Upper lobe of left lung (tissue), 6 donors: Measurements from ENCODE around the gene BNC1. TPM values are rescaled to one million over a fixed set of nuclear protein-coding genes. Genes with fewer than 3 reads are reported as not detected.

Experiments used
- ATAC-seq, 2 donors: fragments of 200-7000 bp; cut with Tn5 transposase; one replicate each; pipeline ENCODE4 v1.9.1; 2022; ENCODE audit warnings: mild to moderate bottlenecking in 2 of 2, moderate library complexity in 2 of 2; ENCODE audit not compliant: low FRiP score in 2 of 2
- DNase-seq, 2 donors: peaks; one replicate each; pipeline ENCODE4 v3.0.0-alpha.2; 2019 to 2020
- H3K27ac ChIP-seq, 4 donors: fragments of 200-600 bp; sonication (generic); one replicate each; pipeline ENCODE4 v1.5.1; 2016 to 2019
- H3K27me3 ChIP-seq, 4 donors: fragments of 200-600 bp; sonication (generic); one replicate each; pipeline ENCODE4 v1.5.1; 2017 to 2019
- H3K36me3 ChIP-seq, 4 donors: fragments of 200-600 bp; sonication (generic); one replicate each; pipeline ENCODE4 v1.5.1; 2016 to 2019
- H3K4me1 ChIP-seq, 4 donors: fragments of 200-600 bp; sonication (generic); one replicate each; pipeline ENCODE4 v1.5.1; 2018 to 2019
- H3K4me3 ChIP-seq, 4 donors: fragments of 200-600 bp; sonication (generic); one replicate each; pipeline ENCODE4 v1.5.1; 2017 to 2019; ENCODE audit warnings: mild to moderate bottlenecking in 2 of 4, moderate library complexity in 1 of 4
- H3K9me3 ChIP-seq, 4 donors: fragments of 200-600 bp; sonication (generic); one replicate each; pipeline ENCODE4 v1.5.1; 2018 to 2019
- EP300 ChIP-seq, 4 donors: sonication (generic); formaldehyde crosslinking; IDR thresholded peaks; one replicate each; pipeline ENCODE4 v1.5.1; 2017; ENCODE audit warnings: antibody characterized with exemption in 4 of 4, control low read depth in 2 of 4
- POLR2A ChIP-seq, 4 donors: fragments of 450-650 bp; IDR thresholded peaks; one replicate each; pipeline ENCODE4 v1.5.1; 2016 to 2017; ENCODE audit warnings: antibody characterized with exemption in 4 of 4, mild to moderate bottlenecking in 2 of 4
- POLR2AphosphoS5 ChIP-seq, 2 donors: sonication (generic); formaldehyde crosslinking; IDR thresholded peaks; one replicate each; pipeline ENCODE4 v1.5.1; 2017; ENCODE audit warnings: antibody characterized with exemption in 2 of 2
- WGBS, 2 donors: methylation state at CpG; one replicate each; pipeline ENCODE4 v1.1.5; 2017 to 2018; 5-methylcytosine and 5-hydroxymethylcytosine counted together
- total RNA-seq, 6 donors: library from RNA; depleted of rRNA in 4 of 6; stranded (reverse); fragments of >200 nt in 4 of 6; gene quantifications; one replicate each; pipeline versions ENCODE4 v1.1.0 to v1.2.1, GENCODE V29; 2016 to 2021
- TF ChIP-seq, protein P1 (sequence below), 6 experiments: fragments of 450-650 bp in 4 of 6; fragments of 200-600 bp in 2 of 6; sonication (generic) in 2 of 6; IDR thresholded peaks; one replicate each; pipeline ENCODE4 v1.5.1; 2016 to 2019; ENCODE audit warnings: antibody characterized with exemption in 6 of 6
- donor health status: DM: no; HTN: no; CAD: no; lungs with moderate emphysema.
- donor health status: DM: no; HTN: yes; CAD: no; lungs with severe emphysema.

Gene BNC1, protein sequence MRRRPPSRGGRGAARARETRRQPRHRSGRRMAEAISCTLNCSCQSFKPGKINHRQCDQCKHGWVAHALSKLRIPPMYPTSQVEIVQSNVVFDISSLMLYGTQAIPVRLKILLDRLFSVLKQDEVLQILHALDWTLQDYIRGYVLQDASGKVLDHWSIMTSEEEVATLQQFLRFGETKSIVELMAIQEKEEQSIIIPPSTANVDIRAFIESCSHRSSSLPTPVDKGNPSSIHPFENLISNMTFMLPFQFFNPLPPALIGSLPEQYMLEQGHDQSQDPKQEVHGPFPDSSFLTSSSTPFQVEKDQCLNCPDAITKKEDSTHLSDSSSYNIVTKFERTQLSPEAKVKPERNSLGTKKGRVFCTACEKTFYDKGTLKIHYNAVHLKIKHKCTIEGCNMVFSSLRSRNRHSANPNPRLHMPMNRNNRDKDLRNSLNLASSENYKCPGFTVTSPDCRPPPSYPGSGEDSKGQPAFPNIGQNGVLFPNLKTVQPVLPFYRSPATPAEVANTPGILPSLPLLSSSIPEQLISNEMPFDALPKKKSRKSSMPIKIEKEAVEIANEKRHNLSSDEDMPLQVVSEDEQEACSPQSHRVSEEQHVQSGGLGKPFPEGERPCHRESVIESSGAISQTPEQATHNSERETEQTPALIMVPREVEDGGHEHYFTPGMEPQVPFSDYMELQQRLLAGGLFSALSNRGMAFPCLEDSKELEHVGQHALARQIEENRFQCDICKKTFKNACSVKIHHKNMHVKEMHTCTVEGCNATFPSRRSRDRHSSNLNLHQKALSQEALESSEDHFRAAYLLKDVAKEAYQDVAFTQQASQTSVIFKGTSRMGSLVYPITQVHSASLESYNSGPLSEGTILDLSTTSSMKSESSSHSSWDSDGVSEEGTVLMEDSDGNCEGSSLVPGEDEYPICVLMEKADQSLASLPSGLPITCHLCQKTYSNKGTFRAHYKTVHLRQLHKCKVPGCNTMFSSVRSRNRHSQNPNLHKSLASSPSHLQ
- total RNA-seq = under 1 TPM in 3 of 6 donors, not detected in 3; 0.07 to 0.31 (median 0.15) TPM

DNA sequence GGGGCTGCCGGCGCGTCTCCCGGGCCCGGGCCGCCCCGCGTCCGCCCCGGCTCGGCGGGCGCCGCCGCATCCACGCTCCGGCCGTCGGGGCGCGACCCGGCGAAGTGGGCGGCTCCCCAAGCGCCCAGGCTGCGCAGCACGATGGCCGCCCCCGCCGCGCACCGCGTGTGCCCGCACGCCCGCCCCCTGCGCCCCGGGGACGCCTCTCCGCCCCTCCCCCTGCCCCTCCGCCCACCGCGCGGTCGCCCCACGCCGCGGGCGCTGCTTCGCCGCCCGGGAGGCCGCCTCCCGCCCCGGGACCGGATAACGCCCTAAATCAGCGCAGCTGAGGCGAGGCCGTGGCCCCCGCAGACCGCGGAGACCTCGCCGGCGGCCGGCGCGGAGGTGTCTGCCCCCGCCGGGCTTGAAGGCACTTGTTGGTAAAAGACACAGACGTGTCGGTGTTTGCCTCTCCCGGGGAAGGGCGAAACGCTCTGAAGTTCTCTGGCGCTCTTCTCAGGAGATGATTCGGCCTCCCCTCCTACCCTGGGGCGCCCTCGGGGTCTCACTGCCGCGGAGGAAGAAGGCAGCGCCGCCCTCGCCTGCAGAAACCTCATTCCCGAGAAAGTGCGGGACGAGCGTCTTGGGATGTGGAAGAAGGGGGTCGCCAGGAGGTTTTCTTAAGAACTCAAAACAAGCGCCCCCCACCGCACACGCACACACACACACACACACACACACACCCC lies at the start of gene BNC1:
Gene BNC1 (minus strand): TSS at position 106 of the 725 bp plus-strand sequence. CDS start 36 bp downstream, at position 70.
- peaks cover 10 to 23% (median 13%) of the 10 kb centered on the region in 4 donors for H3K4me1 ChIP-seq
- DNase-seq = peak in 1 of 2 donors; percentile 84
- WGBS, 2 donors = 14 to 30% methylated on average over 11 to 19 of the region's 93 CpGs
- peaks cover 0 to 35% (median 14%) of the 10 kb centered on the region in 4 donors for H3K27me3 ChIP-seq
- H3K9me3 ChIP-seq = no peaks in the 10 kb centered on the region
- H3K4me3 ChIP-seq = peak within 1 kb of the TSS in 3 of 4 donors; percentile 33 to 46 (median 35)
- no peaks in the 10 kb centered on the region for H3K36me3 ChIP-seq
- no peak within 1 kb of the TSS for H3K27ac ChIP-seq
- peak in 1 of 2 donors; percentile 8 for ATAC-seq
- TF ChIP-seq POLR2A (IDR thresholded peaks at IDR 0.05) = no peak
- no peak for TF ChIP-seq EP300 (IDR thresholded peaks at IDR 0.05)
- TF ChIP-seq, protein P1, sequence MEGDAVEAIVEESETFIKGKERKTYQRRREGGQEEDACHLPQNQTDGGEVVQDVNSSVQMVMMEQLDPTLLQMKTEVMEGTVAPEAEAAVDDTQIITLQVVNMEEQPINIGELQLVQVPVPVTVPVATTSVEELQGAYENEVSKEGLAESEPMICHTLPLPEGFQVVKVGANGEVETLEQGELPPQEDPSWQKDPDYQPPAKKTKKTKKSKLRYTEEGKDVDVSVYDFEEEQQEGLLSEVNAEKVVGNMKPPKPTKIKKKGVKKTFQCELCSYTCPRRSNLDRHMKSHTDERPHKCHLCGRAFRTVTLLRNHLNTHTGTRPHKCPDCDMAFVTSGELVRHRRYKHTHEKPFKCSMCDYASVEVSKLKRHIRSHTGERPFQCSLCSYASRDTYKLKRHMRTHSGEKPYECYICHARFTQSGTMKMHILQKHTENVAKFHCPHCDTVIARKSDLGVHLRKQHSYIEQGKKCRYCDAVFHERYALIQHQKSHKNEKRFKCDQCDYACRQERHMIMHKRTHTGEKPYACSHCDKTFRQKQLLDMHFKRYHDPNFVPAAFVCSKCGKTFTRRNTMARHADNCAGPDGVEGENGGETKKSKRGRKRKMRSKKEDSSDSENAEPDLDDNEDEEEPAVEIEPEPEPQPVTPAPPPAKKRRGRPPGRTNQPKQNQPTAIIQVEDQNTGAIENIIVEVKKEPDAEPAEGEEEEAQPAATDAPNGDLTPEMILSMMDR (IDR thresholded peaks at IDR 0.05) = no peak
- no peak for TF ChIP-seq POLR2AphosphoS5 (IDR thresholded peaks at IDR 0.05)

DNA sequence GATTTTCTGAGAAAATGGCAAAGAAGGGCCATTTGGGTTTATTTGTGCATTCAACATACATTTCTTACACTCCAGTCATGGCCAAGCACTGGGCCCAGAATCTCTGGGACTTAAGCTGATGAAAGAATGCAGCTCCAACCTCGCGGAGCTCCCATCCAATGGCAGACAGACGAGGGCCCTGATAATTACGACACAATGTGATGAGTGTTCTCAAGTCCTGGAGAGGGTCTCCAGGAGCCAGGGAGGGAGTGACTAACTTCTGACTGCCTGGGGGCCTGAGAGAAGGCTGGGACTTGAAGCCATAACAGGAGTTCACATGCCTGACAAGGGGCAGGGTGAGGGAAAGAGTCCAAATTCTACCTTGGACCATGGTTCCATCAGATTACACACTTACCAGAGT lies 42.6 kb upstream of the BNC1 start:
- H3K4me3 ChIP-seq = no peak overlapping the region
- no peaks in the 10 kb centered on the region for H3K27me3 ChIP-seq
- no peaks in the 10 kb centered on the region for H3K4me1 ChIP-seq
- 70 to 72% methylated on average over 4 of the region's 4 CpGs for WGBS, 2 donors
- DNase-seq (no peak), ATAC-seq (no peak)
- no peak for TF ChIP-seq POLR2AphosphoS5 (IDR thresholded peaks at IDR 0.05)
- TF ChIP-seq POLR2A (IDR thresholded peaks at IDR 0.05) = no peak
- TF ChIP-seq, protein P1 (IDR thresholded peaks at IDR 0.05) = no peak
- no peak for TF ChIP-seq EP300 (IDR thresholded peaks at IDR 0.05)
- H3K36me3 ChIP-seq = no peaks in the 10 kb centered on the region
- H3K27ac ChIP-seq = no peak overlapping the region
- H3K9me3 ChIP-seq = no peaks in the 10 kb centered on the region

DNA sequence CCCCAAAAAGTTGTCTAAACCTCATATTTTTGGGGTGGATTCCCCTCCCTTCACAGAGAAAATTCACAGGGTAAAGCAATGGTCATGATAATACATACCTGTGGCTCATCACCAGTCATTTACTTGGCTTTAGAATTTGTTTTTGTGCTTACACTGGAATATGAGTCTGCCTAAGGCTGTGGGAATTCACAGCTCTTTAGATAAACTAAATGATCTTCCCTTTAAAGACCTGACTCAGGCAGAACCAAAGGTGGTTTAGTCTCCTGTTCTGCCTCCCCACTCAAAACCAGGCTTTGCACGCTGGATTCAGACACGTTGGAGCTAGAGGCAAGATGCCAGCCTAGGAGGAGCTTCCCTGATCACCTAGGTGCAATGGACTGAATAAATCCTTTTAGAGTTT lies 40.3 kb upstream of the BNC1 start:
- no peaks in the 10 kb centered on the region for H3K27me3 ChIP-seq
- no peak overlapping the region for H3K4me3 ChIP-seq
- 77% methylated on average over 2 of the region's 2 CpGs for WGBS, 2 donors
- no peak for DNase-seq
- no peaks in the 10 kb centered on the region for H3K9me3 ChIP-seq
- ATAC-seq = no peak
- no peaks in the 10 kb centered on the region for H3K4me1 ChIP-seq
- TF ChIP-seq POLR2A (IDR thresholded peaks at IDR 0.05) = no peak
- no peak for TF ChIP-seq POLR2AphosphoS5 (IDR thresholded peaks at IDR 0.05)
- TF ChIP-seq, protein P1 (IDR thresholded peaks at IDR 0.05) = no peak
- no peak for TF ChIP-seq EP300 (IDR thresholded peaks at IDR 0.05)
- no peaks in the 10 kb centered on the region for H3K36me3 ChIP-seq
- H3K27ac ChIP-seq = no peak overlapping the region

DNA sequence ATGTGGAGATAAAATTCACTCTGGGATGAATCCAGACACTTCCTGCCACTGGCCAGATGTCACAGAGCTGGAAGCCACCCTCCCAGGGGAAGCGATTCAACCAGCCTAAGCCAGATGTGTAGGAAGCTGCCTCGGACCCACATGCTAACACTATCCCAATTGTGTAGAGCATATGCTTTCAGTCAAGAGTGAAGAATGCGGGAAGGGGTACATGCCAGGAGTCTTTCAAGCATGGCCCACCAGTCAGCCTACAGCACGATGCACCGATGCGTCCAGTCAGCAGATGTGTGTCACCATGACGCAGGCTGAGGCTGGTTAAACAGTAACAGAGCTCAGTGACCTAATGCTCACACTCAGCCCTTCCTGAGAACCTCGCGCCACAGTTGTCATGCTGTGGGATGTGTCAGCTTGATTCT lies 38.8 kb upstream of the BNC1 start:
- WGBS, 2 donors = 57 to 62% methylated on average over 8 to 9 of the region's 9 CpGs
- no peaks in the 10 kb centered on the region for H3K36me3 ChIP-seq
- ATAC-seq (peak in 1 of 2 donors; percentile 18), DNase-seq (no peak)
- H3K4me1 ChIP-seq = no peaks in the 10 kb centered on the region
- H3K27ac ChIP-seq = no peak overlapping the region
- H3K27me3 ChIP-seq = no peaks in the 10 kb centered on the region
- no peak overlapping the region for H3K4me3 ChIP-seq
- TF ChIP-seq POLR2AphosphoS5 (IDR thresholded peaks at IDR 0.05) (no peak), POLR2A (IDR thresholded peaks at IDR 0.05) (no peak), EP300 (IDR thresholded peaks at IDR 0.05) (no peak)
- TF ChIP-seq, protein P1 (IDR thresholded peaks at IDR 0.05) = no peak
- no peaks in the 10 kb centered on the region for H3K9me3 ChIP-seq
